GM10248 (cell line): ENCODE results near the gene UBE3A.

Experiments
- CTCF ChIA-PET: fragments of 300-600 bp; sonication (Branson Sonifier 250); formaldehyde crosslinking; extraction: SDS; loops from one replicate; lab custom pipeline; 2021; ENCODE audit warnings: antibody characterized with exemption; lab: Yijun Ruan, JAX
- POLR2A ChIA-PET: fragments of 350-650 bp; sonication (Branson Sonifier 250); formaldehyde crosslinking; extraction: SDS; loops from one replicate; lab custom pipeline; 2020; ENCODE audit warnings: antibody characterized with exemption; lab: Yijun Ruan, JAX
- DNase-seq: peaks from one replicate; pipeline ENCODE4 v3.0.0; 2012; ENCODE audit errors: extremely low spot score
- CTCF ChIP-seq: IDR thresholded peaks from 2 replicates; pipeline ENCODE4 v1.5.1; 2012; ENCODE audit warnings: mild to moderate bottlenecking, low read depth; ENCODE audit errors: extremely low read depth, missing control alignments, control extremely low read depth

Gene UBE3A

GRCh38 chr15:25335279-25335678, 103.5 kb downstream of the UBE3A start:
- no peak for DNase-seq
- ChIA-PET CTCF (no interaction called here), POLR2A (no interaction called here)
- no peak for TF ChIP-seq CTCF

- POLR2A ChIA-PET, result no interaction called here
- CTCF ChIA-PET, result interaction anchor here (1.2 kb wide), 1 partner anchor 9 kb away, joined by 3 read pairs; no protein-coding TSS in a partner anchor
- no peak for TF ChIP-seq CTCF
- no peak for DNase-seq
Observed at GRCh38 chr15:25333049-25333448, 105.8 kb downstream of the UBE3A start.

- CTCF ChIA-PET, result interaction anchor here (1.5 kb wide), 1 partner anchor 47 kb away, joined by 3 read pairs; no protein-coding TSS in a partner anchor
- no peak for DNase-seq
- TF ChIP-seq CTCF, result no peak
- POLR2A ChIA-PET, result no interaction called here
Observed at GRCh38 chr15:25332306-25332705, 106.5 kb downstream of the UBE3A start.

GRCh38 chr15:25331860-25332259, 107.0 kb downstream of the UBE3A start:
- POLR2A ChIA-PET, result no interaction called here
- CTCF ChIA-PET, result interaction anchor here (1.5 kb wide), 1 partner anchor 48 kb away, joined by 3 read pairs; no protein-coding TSS in a partner anchor
- no peak for DNase-seq
- TF ChIP-seq CTCF, result no peak

- ChIA-PET POLR2A (interaction anchor here (0.6 kb wide), 1 partner anchor 294 kb away, joined by 6 read pairs; no protein-coding TSS in a partner anchor), CTCF (interaction anchor here (1.5 kb wide), 1 partner anchor 48 kb away, joined by 3 read pairs; no protein-coding TSS in a partner anchor)
- TF ChIP-seq CTCF, result no peak
- no peak for DNase-seq
Observed at GRCh38 chr15:25331404-25331803, 107.4 kb downstream of the UBE3A start.

- CTCF ChIA-PET, result interaction anchor here (0.9 to 1.9 kb wide), 4 partner anchors 9 to 46 kb away, joined by 3 to 7 read pairs (median 4); no protein-coding TSS in a partner anchor
- no peak for TF ChIP-seq CTCF
Observed at GRCh38 chr15:25329696-25330095, 109.1 kb downstream of the UBE3A start.

More at GRCh38 chr15:25329696-25330095, 109.1 kb downstream of the UBE3A start:
- POLR2A ChIA-PET, result no interaction called here
- no peak for DNase-seq
